GM12872 (cell line): Measurements from ENCODE around the gene EIF4G1.

ENCODE experiments used
- CTCF ChIP-seq: IDR thresholded peaks from 3 replicates; pipeline ENCODE4 v1.5.1; 2011; ENCODE audit warnings: low read depth, mild to moderate bottlenecking, low read length, moderate library complexity; ENCODE audit not compliant: insufficient read depth

Gene EIF4G1

GRCh38 chr3:184308744-184309143 lies 5.7 kb upstream of the EIF4G1 start:
- no peak for TF ChIP-seq CTCF

GRCh38 chr3:184311633-184312032 lies 2.8 kb upstream of the EIF4G1 start:
- no peak for TF ChIP-seq CTCF

- TF ChIP-seq CTCF, result no peak
Measured at GRCh38 chr3:184314700-184315542, 515 bp downstream of the EIF4G1 start.

GRCh38 chr3:184315543-184315867 lies 1.1 kb downstream of the EIF4G1 start:
- TF ChIP-seq CTCF, result no peak

GRCh38 chr3:184315871-184316661 lies 1.7 kb downstream of the EIF4G1 start:
- TF ChIP-seq CTCF, result no peak

- TF ChIP-seq CTCF, result no peak
Measured at GRCh38 chr3:184316792-184317191, 2.4 kb downstream of the EIF4G1 start.

- no peak for TF ChIP-seq CTCF
Measured at GRCh38 chr3:184317201-184317600, 2.8 kb downstream of the EIF4G1 start.
